T-helper 2 cell (primary cell): ENCODE measurements around the gene TCF7L1.

ENCODE experiments used
- DNase-seq, 5 experiments: peaks; one replicate each; pipeline versions ENCODE4 v3.0.0 to v3.0.0-alpha.2; 2012 to 2022

The TCF7L1 gene

GRCh38 chr2:85257359-85257969 lies 124.3 kb downstream of the TCF7L1 start:
- no peak for DNase-seq

DNA sequence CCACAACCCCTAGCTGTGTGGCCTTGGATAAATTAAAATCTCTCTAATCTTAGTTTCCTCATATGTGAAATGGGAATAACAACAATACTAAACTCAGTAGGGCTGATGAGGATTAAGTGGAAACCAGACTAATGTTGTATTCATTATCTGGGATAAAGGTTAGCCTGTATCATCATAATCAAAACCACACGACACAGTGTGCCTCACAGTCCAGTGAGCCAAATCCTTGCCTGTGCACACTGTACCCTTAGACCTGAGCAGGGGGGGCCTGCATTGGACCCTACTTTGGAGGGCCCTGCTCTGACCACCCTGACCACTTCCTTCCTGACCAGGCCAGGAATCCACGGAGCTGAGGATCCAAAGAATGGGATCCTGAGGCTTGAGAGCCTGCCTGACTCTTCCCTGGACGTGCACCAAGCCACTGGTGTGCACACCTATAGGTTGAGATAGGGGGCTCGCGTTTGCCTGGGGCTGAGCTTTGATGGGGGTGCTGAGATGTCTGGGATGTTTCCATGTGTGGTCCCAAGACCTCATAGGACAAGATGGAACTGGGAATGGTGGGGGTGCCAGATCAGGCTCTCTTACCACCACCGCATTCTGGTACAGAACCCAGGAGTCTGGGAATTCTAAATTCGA lies 124.9 kb downstream of the TCF7L1 start:
- DNase-seq: no peak

- no peak for DNase-seq
These were observed 126.0 kb downstream of the TCF7L1 start for GRCh38 chr2:85259101-85259590.

- DNase-seq: no peak
These were observed 126.7 kb downstream of the TCF7L1 start for GRCh38 chr2:85259879-85260278.

- DNase-seq: no peak
These were observed 130.4 kb downstream of the TCF7L1 start for GRCh38 chr2:85263591-85263990.

DNA sequence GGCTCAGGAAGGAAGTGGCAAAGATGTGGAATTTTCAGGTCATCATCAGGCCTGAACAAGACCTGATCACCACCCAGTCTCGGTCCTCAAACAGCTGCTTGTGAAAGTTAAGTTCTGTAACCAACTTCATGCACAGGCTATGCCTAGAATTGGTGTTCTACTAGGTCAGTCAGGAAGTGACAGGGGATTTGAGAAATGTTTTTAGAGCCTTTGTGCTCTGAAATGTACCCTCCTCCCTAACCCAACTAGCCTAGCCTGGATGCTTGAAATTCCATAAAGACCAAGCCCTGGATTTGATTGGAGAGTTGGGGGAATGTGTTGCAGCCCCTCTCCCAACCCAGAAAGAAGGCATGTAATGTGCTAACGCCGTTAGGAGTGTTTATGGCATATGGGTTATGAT lies 131.3 kb downstream of the TCF7L1 start:
- no peak for DNase-seq

- DNase-seq: no peak
These were observed 132.1 kb downstream of the TCF7L1 start for GRCh38 chr2:85265304-85265703.

GRCh38 chr2:85266146-85267041 lies 133.2 kb downstream of the TCF7L1 start:
- DNase-seq: peak; percentile 28 to 58 (median 53)

GRCh38 chr2:85269959-85270358 lies 136.8 kb downstream of the TCF7L1 start:
- DNase-seq: no peak

- DNase-seq: no peak
These were observed 139.2 kb downstream of the TCF7L1 start for GRCh38 chr2:85272357-85272756.

GRCh38 chr2:85273738-85274731 lies 140.8 kb downstream of the TCF7L1 start:
- DNase-seq: peak in 1 of 5 experiments; percentile 38

DNA sequence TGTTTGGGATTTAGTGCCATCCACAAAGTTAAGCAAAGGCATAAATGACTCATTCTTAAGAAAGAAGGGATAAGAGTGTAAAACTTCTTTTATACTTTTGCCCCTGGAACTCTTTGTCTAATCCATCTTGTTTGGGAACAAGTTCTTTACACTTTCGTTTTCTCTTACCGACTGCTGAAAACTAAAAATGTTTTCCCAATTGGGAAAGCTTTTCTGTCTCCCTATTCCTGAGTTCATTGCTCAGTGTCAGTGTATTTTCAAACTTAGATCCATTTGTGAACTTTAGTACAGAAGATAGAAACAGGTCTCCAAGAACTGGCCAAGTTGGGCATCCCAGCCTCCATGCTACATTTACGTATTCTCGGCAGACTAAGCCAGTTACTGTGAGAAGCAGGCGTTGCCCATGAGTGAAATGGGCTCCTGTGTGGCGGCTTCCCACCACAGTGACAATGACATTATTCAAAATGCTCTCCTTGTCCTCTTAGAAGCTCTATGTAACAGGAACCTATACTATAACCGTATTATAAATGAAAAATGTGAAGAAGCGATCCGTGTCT lies 142.9 kb downstream of the TCF7L1 start:
- DNase-seq: no peak

DNA sequence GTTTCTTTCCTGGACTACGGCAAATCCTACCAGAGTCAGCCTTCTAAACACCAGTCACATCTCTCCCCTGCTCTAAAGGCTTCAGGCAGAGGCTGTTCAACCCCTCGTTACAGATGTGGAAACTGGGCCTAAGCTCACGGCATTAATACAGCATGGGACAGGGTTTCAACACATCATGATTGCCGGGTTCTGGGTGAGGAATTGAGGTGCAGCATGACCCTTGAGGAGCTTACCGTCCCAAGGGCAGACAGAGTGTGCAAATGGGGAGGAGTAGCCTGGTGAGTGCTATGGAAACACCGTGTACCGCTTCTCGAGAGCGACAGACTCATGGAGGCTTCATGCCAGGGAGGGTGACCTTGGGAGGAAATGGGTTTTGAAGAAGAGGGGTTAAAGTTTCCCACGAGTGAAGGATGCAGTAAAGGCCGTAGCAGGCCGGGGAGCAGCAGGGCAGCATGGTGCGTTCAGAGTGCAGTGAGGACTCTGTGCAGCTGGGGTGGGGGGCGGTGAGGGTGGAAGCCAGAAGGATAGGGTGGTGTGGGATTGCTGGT lies 143.5 kb downstream of the TCF7L1 start:
- DNase-seq: no peak

DNA sequence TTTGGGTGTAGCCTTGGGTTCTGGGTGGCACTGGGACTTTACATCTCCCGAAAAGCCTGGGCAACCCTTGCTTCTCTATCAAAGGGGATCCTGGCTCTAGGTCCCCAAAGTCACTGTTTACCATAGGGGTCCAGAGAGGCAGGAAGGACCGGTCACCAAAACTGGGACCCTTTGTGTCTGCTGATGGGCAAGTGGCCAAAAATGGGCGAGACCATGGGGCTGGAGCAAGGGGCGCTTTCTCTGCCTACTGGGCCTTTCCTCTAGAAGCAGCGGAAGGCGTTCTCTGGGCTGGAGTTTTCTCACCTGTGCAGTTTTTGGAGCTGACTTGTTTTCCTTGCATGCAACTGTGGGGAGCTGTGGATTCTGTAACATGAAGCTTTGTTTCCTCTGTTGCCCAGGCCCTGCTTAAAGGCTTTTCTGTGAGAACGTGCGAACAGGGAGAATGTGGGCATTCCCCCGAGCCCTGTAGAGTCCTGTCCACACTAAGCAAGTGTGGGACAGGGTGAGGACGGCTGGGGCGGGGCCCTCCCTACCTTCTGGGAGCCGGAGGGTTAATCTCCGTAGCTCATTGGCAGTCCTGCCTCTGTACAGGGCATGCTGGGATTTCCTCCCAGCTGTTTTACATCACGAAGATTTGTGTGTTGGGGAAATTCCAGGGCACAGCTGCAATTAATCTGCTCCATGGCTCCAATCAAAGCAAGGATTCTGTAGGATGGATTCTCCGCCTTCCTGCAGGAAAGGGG lies 144.4 kb downstream of the TCF7L1 start:
- DNase-seq: no peak

GRCh38 chr2:85278361-85278760 lies 145.2 kb downstream of the TCF7L1 start:
- no peak for DNase-seq

GRCh38 chr2:85281553-85281952 lies 148.4 kb downstream of the TCF7L1 start:
- DNase-seq: no peak

GRCh38 chr2:85282914-85283313 lies 149.7 kb downstream of the TCF7L1 start:
- no peak for DNase-seq

GRCh38 chr2:85283641-85284040 lies 150.4 kb downstream of the TCF7L1 start:
- DNase-seq: no peak

DNA sequence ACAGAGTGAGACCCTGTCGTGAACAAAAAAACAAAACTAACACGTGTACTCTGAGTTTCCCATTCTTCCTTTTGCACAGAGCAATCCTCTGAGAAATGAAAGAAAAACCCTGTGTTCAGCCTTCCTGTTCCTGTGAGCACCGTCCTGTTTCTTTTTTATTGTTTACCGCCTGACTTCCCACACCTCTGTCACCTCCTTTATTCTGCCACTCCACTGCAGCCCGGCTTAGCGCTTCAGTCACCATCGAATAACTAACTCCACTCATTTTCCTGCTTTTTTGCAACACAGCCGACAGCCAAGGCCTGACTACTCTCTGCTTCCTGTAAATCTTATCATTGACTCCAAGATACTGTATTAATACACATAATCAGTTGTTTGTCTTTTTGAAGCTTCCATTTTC lies 153.7 kb downstream of the TCF7L1 start:
- no peak for DNase-seq

GRCh38 chr2:85287721-85288120 lies 154.5 kb downstream of the TCF7L1 start:
- no peak for DNase-seq

- no peak for DNase-seq
These were observed 155.1 kb downstream of the TCF7L1 start for GRCh38 chr2:85288244-85288725.
